RWPE1 (cell line): Measurements from ENCODE around the gene KATNB1.
A peak's percentile ranks its signal among the peaks of the same experiment; 100 is the strongest.

Experiments used
- CTCF ChIA-PET: fragments of 350-600 bp; sonication (Branson Sonifier 250); formaldehyde crosslinking; extraction: SDS; loops from one replicate; lab custom pipeline; 2021; lab: Yijun Ruan, JAX
- POLR2A ChIA-PET: fragments of 400-600 bp; formaldehyde crosslinking; extraction: SDS; loops from one replicate; lab custom pipeline; 2020; ENCODE audit warnings: antibody characterized with exemption; ENCODE audit not compliant: low non-redundant PET; lab: Yijun Ruan, JAX
- DNase-seq: peaks from one replicate; pipeline ENCODE4 v3.0.0; 2012; ENCODE audit warnings: low spot score
- H3K27ac ChIP-seq: fragments of 450-650 bp; 2 replicates; pipeline ENCODE4 v1.5.1; 2017
- CTCF ChIP-seq: fragments of 450-650 bp; conservative IDR thresholded peaks from 2 replicates; pipeline ENCODE4 v1.5.1; 2017; ENCODE audit warnings: low read depth, mild to moderate bottlenecking

KATNB1 gene

DNA sequence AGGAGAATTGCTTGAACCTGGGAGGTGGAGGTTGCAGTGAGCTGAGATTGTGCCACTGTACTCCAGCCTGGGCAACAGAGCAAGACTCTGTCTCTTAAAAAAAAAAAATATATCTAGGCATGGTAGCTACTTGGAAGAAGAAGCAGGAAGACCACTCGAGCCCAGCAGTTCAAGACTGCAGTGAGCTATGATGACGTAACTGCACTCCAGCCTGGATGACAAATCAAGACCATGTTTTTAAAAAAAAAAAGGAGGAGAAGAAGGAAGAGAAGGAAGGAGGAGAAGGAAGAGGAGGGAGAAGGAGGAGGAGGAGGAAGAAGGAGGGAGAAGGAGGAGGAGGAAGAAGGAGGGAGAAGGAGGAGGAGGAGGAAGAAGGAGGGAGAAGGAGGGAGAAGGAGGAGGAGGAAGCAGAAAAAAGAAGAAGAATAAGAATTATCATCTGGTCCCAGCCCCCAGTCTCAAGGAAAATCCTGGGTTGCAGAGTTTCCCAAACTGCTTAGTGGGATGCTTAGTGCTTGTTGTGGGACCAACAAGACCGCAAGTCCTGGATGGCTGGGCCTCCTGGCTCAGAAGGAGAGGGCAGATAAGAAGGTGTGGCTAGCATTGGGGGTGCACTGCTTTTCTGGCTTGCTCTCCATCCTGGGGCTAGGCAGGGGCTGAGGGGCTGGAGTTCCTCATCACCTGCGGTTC is 44.6 kb upstream of the KATNB1 start:
- ChIA-PET CTCF (interaction anchor here (0.6 to 0.9 kb wide), 2 partner anchors 21 to 115 kb away, joined by 3 read pairs; no protein-coding TSS in a partner anchor), POLR2A (no interaction called here)
- TF ChIP-seq CTCF: no peak
- no peak overlapping the region for H3K27ac ChIP-seq
- no peak for DNase-seq

DNA sequence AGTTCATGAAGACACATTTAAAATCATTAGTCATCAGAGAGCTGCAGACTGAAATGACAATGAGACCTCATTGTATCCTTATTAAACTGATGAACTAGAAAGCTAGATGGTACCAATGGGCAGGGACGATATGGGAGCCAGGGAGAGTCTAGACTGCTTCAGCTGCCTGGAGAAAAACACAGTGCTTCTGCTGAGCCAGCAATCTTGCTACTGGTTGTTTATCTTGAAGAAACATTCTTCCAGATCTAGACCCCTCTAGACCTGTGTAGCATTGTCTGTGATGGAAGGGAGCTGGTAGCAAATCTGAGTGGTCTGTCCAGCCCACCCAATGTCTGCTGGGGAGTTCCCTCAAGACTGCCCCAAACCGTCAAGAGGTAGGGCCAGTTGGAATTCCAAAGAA is 42.9 kb upstream of the KATNB1 start:
- CTCF ChIA-PET: no interaction called here
- no peak for DNase-seq
- H3K27ac ChIP-seq: no peak overlapping the region
- POLR2A ChIA-PET: no interaction called here
- no peak for TF ChIP-seq CTCF

DNA sequence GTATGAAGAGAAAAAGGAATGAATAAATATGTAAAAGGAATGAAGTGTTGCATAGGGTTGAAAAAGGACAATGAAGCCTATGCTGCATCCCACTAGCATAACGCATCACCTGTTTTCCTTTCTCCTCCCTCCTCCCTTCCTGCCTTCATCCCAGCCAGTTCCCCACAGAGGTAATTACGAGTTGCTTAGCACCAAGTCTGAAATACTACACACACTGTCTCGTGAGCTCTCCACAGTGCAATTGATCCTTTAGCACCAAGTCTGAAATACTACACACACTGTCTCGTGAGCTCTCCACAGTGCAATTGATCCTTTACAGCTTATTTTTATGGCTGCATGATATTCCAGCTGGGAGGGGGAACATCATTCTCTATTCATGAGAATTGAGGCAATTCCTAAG is 42.0 kb upstream of the KATNB1 start:
- no peak overlapping the region for H3K27ac ChIP-seq
- CTCF ChIA-PET: interaction anchor here (0.6 kb wide), 1 partner anchor 43 kb away, joined by 5 read pairs; no protein-coding TSS in a partner anchor
- no peak for TF ChIP-seq CTCF
- POLR2A ChIA-PET: no interaction called here
- no peak for DNase-seq

DNA sequence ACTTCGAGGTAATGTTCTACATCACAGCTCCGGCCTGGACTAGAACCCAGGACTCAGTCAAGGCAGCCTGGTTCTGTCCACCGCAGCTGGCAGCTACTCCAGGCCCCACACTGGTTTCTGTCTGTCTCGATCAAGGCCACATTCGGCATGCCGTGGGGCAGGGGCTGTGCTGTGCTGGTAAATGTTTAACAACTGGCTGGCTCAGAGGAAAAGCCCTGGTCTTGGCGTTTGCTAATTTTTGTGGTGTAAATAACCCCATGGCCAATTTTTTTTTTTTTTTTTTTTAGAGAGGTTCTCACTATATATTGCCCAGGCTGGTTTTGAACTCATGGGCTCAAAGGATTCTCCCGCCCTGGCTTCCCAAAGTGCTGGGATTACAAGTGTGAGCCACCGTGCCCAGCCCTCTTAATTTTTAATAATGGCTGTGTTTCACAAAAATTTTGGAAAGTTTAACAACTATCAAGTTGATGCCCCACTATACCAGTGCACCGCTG is 41.3 kb upstream of the KATNB1 start:
- no peak for DNase-seq
- TF ChIP-seq CTCF: no peak
- ChIA-PET POLR2A (no interaction called here), CTCF (interaction anchor here (0.6 kb wide), 1 partner anchor 42 kb away, joined by 5 read pairs; no protein-coding TSS in a partner anchor)
- H3K27ac ChIP-seq: no peak overlapping the region

DNA sequence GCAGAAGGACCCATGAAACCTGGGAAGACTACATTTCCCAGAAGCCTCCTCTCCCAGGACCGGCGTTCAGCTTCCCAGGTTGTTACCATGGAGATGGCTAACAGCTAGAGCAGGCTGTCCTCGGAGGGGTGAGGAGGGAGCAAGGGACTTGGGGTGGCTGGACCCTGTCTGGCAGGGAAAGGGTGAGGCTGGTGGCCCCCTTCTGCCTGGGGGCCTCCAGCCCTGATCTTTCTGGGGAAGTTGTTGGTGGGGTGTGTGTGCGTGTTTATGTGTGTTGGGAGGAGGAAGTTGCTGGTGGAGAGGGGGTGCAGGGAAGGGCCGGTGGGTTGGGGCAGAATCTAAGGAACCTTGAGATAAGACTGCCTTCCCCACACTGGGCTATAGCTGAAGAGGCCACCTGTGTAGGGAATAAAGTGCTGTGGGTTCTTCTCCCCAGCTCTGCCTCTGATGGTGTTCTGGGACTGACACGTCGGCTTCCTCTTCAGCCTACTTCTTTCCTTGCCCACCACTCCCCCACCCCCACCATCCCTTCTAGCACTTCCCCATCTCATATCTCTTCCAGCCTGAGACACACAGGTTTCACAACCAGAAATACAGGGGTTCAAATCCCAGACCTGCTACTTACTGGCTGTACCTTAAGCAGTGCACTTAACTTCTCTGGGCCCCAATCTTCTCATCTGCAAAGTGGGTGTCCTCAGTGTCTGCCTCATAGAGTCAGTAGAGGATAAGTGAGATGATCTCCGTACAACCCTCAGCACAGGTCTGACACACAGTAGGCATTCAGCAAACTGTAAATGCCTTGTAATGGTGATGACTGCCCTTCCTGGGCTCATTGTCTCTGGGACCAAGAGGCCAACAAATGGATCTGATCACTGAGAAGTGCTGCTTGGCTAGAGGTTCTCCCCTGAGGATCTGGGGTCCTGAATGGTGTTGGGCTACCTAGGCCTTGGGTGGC is 40.6 kb upstream of the KATNB1 start, which contains the start of gene DRC7:
DRC7 (plus strand) TSS at position 82 of the 955 bp plus-strand sequence. CDS start 3,144 bp downstream, outside the sequence.
- no peak within 1 kb of the TSS for H3K27ac ChIP-seq
- DNase-seq: peak; percentile 65
- no peak for TF ChIP-seq CTCF
- ChIA-PET POLR2A (interaction anchor here (0.6 kb wide), 1 partner anchor 33 kb away, joined by 7 read pairs; no protein-coding TSS in a partner anchor), CTCF (no interaction called here)

- no peak overlapping the region for H3K27ac ChIP-seq
- TF ChIP-seq CTCF: no peak
- CTCF ChIA-PET: no interaction called here
- DNase-seq: no peak
- POLR2A ChIA-PET: interaction anchor here (0.6 kb wide), 1 partner anchor 33 kb away, joined by 7 read pairs; no protein-coding TSS in a partner anchor
These were observed 39.9 kb upstream of the KATNB1 start for GRCh38 chr16:57695680-57696069.
